Measurements from ENCODE around the gene RANBP1.

Gene RANBP1

GRCh38 chr22:20090730-20091240, 25.1 kb upstream of the RANBP1 start:
- Histone ChIP-seq H3K4me3 (ENCODE audit: low read length) (no peak overlapping the region), H2BK15ac (replicated peaks; ENCODE audit: low read depth) (no peak overlapping the region), H3K56ac (ENCODE audit: low read length) (no peak overlapping the region), H2AK5ac (ENCODE audit: low read length) (no peak overlapping the region), H3K79me1 (ENCODE audit: low read length) (peaks cover 32% of the 10 kb centered on the region), H2BK120ac (ENCODE audit: low read depth, low read length) (no peak overlapping the region), H3K27ac (ENCODE audit: low read depth, low read length) (no peak overlapping the region), H4K8ac (ENCODE audit: low read depth, low read length) (no peak overlapping the region), H3K27me3 (ENCODE audit: insufficient read depth, low read length, poor library complexity) (no peaks in the 10 kb centered on the region), H3K79me2 (ENCODE audit: control insufficient read depth, insufficient read depth, low read length) (peaks cover 15% of the 10 kb centered on the region), H4K5ac (ENCODE audit: low read length) (no peak overlapping the region), H3K18ac (ENCODE audit: low read length) (no peak overlapping the region), H3K36me3 (ENCODE audit: control insufficient read depth, insufficient read depth, low read length) (peaks cover 55% of the 10 kb centered on the region), H3K23ac (ENCODE audit: low read length) (no peak overlapping the region), H3K9ac (ENCODE audit: low read length) (no peak overlapping the region), H2BK5ac (ENCODE audit: low read length) (no peak overlapping the region), H3K4me2 (ENCODE audit: low read length) (no peak overlapping the region), H3K4me1 (ENCODE audit: control insufficient read depth, low read depth, low read length) (no peaks in the 10 kb centered on the region), H3K4ac (ENCODE audit: low read depth, low read length) (no peak overlapping the region)
- no CpG with 5 or more reads among the region's 9 CpGs for WGBS (ENCODE audit: extremely low coverage, insufficient coverage, low lambda C conversion rate)
- no peak for DNase-seq

GRCh38 chr22:20091690-20092476, 24.0 kb upstream of the RANBP1 start:
- Histone ChIP-seq H2BK5ac (ENCODE audit: low read length) (no peak overlapping the region), H3K9ac (ENCODE audit: low read length) (no peak overlapping the region), H2AK5ac (ENCODE audit: low read length) (no peak overlapping the region), H3K4me3 (ENCODE audit: low read length) (no peak overlapping the region), H4K8ac (ENCODE audit: low read depth, low read length) (no peak overlapping the region), H2BK15ac (replicated peaks; ENCODE audit: low read depth) (no peak overlapping the region), H3K79me2 (ENCODE audit: control insufficient read depth, insufficient read depth, low read length) (peaks cover 9% of the 10 kb centered on the region), H4K5ac (ENCODE audit: low read length) (no peak overlapping the region), H2BK120ac (ENCODE audit: low read depth, low read length) (no peak overlapping the region), H3K23ac (ENCODE audit: low read length) (no peak overlapping the region), H3K18ac (ENCODE audit: low read length) (no peak overlapping the region), H3K27ac (ENCODE audit: low read depth, low read length) (no peak overlapping the region), H3K36me3 (ENCODE audit: control insufficient read depth, insufficient read depth, low read length) (peaks cover 50% of the 10 kb centered on the region), H3K79me1 (ENCODE audit: low read length) (peaks cover 24% of the 10 kb centered on the region), H3K4ac (ENCODE audit: low read depth, low read length) (no peak overlapping the region), H3K4me1 (ENCODE audit: control insufficient read depth, low read depth, low read length) (no peaks in the 10 kb centered on the region), H3K56ac (ENCODE audit: low read length) (no peak overlapping the region), H3K4me2 (ENCODE audit: low read length) (no peak overlapping the region), H3K27me3 (ENCODE audit: insufficient read depth, low read length, poor library complexity) (no peaks in the 10 kb centered on the region)
- WGBS (ENCODE audit: extremely low coverage, insufficient coverage, low lambda C conversion rate) = no CpG with 5 or more reads among the region's 16 CpGs
- no peak for DNase-seq

- no CpG with 5 or more reads among the region's 11 CpGs for WGBS (ENCODE audit: extremely low coverage, insufficient coverage, low lambda C conversion rate)
- Histone ChIP-seq H3K4ac (ENCODE audit: low read depth, low read length) (no peak overlapping the region), H3K4me3 (ENCODE audit: low read length) (no peak overlapping the region), H2BK120ac (ENCODE audit: low read depth, low read length) (no peak overlapping the region), H2BK15ac (replicated peaks; ENCODE audit: low read depth) (no peak overlapping the region), H3K79me2 (ENCODE audit: control insufficient read depth, insufficient read depth, low read length) (peaks cover 7% of the 10 kb centered on the region), H3K79me1 (ENCODE audit: low read length) (peaks cover 20% of the 10 kb centered on the region), H3K27me3 (ENCODE audit: insufficient read depth, low read length, poor library complexity) (no peaks in the 10 kb centered on the region), H3K4me1 (ENCODE audit: control insufficient read depth, low read depth, low read length) (no peaks in the 10 kb centered on the region), H3K36me3 (ENCODE audit: control insufficient read depth, insufficient read depth, low read length) (peaks cover 46% of the 10 kb centered on the region), H3K4me2 (ENCODE audit: low read length) (no peak overlapping the region), H3K23ac (ENCODE audit: low read length) (no peak overlapping the region), H4K5ac (ENCODE audit: low read length) (no peak overlapping the region), H3K27ac (ENCODE audit: low read depth, low read length) (no peak overlapping the region), H3K18ac (ENCODE audit: low read length) (no peak overlapping the region), H4K8ac (ENCODE audit: low read depth, low read length) (no peak overlapping the region), H3K56ac (ENCODE audit: low read length) (no peak overlapping the region), H2AK5ac (ENCODE audit: low read length) (no peak overlapping the region), H2BK5ac (ENCODE audit: low read length) (no peak overlapping the region), H3K9ac (ENCODE audit: low read length) (no peak overlapping the region)
- no peak for DNase-seq
Measured at GRCh38 chr22:20092477-20092854, 23.4 kb upstream of the RANBP1 start.

GRCh38 chr22:20093418-20094196, 22.3 kb upstream of the RANBP1 start:
- H2AK5ac ChIP-seq (ENCODE audit: low read length) = no peak overlapping the region
- H3K27me3 ChIP-seq (ENCODE audit: insufficient read depth, low read length, poor library complexity) = no peaks in the 10 kb centered on the region
- H3K79me1 ChIP-seq (ENCODE audit: low read length) = peaks cover 12% of the 10 kb centered on the region
- DNase-seq = no peak
- H3K4ac ChIP-seq (ENCODE audit: low read depth, low read length) = no peak overlapping the region
- no peak overlapping the region for H2BK15ac ChIP-seq (replicated peaks; ENCODE audit: low read depth)
- H2BK120ac ChIP-seq (ENCODE audit: low read depth, low read length) = no peak overlapping the region
- H4K5ac ChIP-seq (ENCODE audit: low read length) = no peak overlapping the region
- H3K4me2 ChIP-seq (ENCODE audit: low read length) = no peak overlapping the region
- H3K27ac ChIP-seq (ENCODE audit: low read depth, low read length) = no peak overlapping the region
- H3K18ac ChIP-seq (ENCODE audit: low read length) = no peak overlapping the region
- WGBS (ENCODE audit: extremely low coverage, insufficient coverage, low lambda C conversion rate) = no CpG with 5 or more reads among the region's 13 CpGs
- no peaks in the 10 kb centered on the region for H3K4me1 ChIP-seq (ENCODE audit: control insufficient read depth, low read depth, low read length)
- no peak overlapping the region for H3K23ac ChIP-seq (ENCODE audit: low read length)
- H4K8ac ChIP-seq (ENCODE audit: low read depth, low read length) = no peak overlapping the region
- no peak overlapping the region for H3K56ac ChIP-seq (ENCODE audit: low read length)
- H3K79me2 ChIP-seq (ENCODE audit: control insufficient read depth, insufficient read depth, low read length) = peaks cover 5% of the 10 kb centered on the region
- H3K9ac ChIP-seq (ENCODE audit: low read length) = no peak overlapping the region
- no peak overlapping the region for H3K4me3 ChIP-seq (ENCODE audit: low read length)
- H2BK5ac ChIP-seq (ENCODE audit: low read length) = no peak overlapping the region
- peaks cover 38% of the 10 kb centered on the region for H3K36me3 ChIP-seq (ENCODE audit: control insufficient read depth, insufficient read depth, low read length)

- H3K36me3 ChIP-seq (ENCODE audit: control insufficient read depth, insufficient read depth, low read length) = peaks cover 38% of the 10 kb centered on the region
- H3K27ac ChIP-seq (ENCODE audit: low read depth, low read length) = no peak overlapping the region
- H3K27me3 ChIP-seq (ENCODE audit: insufficient read depth, low read length, poor library complexity) = no peaks in the 10 kb centered on the region
- no peak overlapping the region for H3K56ac ChIP-seq (ENCODE audit: low read length)
- peaks cover 1% of the 10 kb centered on the region for H3K79me2 ChIP-seq (ENCODE audit: control insufficient read depth, insufficient read depth, low read length)
- no peak overlapping the region for H3K4me3 ChIP-seq (ENCODE audit: low read length)
- no peak overlapping the region for H3K4me2 ChIP-seq (ENCODE audit: low read length)
- H3K4me1 ChIP-seq (ENCODE audit: control insufficient read depth, low read depth, low read length) = no peaks in the 10 kb centered on the region
- peaks cover 13% of the 10 kb centered on the region for H3K79me1 ChIP-seq (ENCODE audit: low read length)
- H2BK5ac ChIP-seq (ENCODE audit: low read length) = no peak overlapping the region
- DNase-seq = no peak
- WGBS (ENCODE audit: extremely low coverage, insufficient coverage, low lambda C conversion rate) = no CpG with 5 or more reads among the region's 15 CpGs
- no peak overlapping the region for H3K4ac ChIP-seq (ENCODE audit: low read depth, low read length)
- H3K9ac ChIP-seq (ENCODE audit: low read length) = no peak overlapping the region
- no peak overlapping the region for H2BK15ac ChIP-seq (replicated peaks; ENCODE audit: low read depth)
- no peak overlapping the region for H4K5ac ChIP-seq (ENCODE audit: low read length)
- H4K8ac ChIP-seq (ENCODE audit: low read depth, low read length) = no peak overlapping the region
- no peak overlapping the region for H3K18ac ChIP-seq (ENCODE audit: low read length)
- H2AK5ac ChIP-seq (ENCODE audit: low read length) = no peak overlapping the region
- H3K23ac ChIP-seq (ENCODE audit: low read length) = no peak overlapping the region
- no peak overlapping the region for H2BK120ac ChIP-seq (ENCODE audit: low read depth, low read length)
Measured at GRCh38 chr22:20094197-20094807, 21.6 kb upstream of the RANBP1 start.
